ENCODE measurements around the gene CHRNE.

- TF ChIP-seq POLR2A (IDR thresholded peaks at IDR 0.05; ENCODE audit: low read depth, low read length) (no peak), SMC3 (IDR thresholded peaks at IDR 0.05; ENCODE audit: low read depth, low read length) (no peak), CTCF (conservative IDR thresholded peaks at IDR 0.05; ENCODE audit: low read depth, low read length) (no peak), RFX5 (IDR thresholded peaks at IDR 0.05; ENCODE audit: low read depth, low read length) (no peak), CEBPB (IDR thresholded peaks at IDR 0.05; ENCODE audit: low read depth, low read length) (no peak), FOS (IDR thresholded peaks at IDR 0.05; ENCODE audit: low read depth, low read length) (no peak), RAD21 (IDR thresholded peaks at IDR 0.05; ENCODE audit: low read length) (no peak), BHLHE40 (IDR thresholded peaks at IDR 0.05; ENCODE audit: low read depth, low read length) (no peak), RCOR1 (IDR thresholded peaks at IDR 0.05; ENCODE audit: insufficient replicate concordance, low read length) (no peak), MAZ (IDR thresholded peaks at IDR 0.05; ENCODE audit: borderline replicate concordance, low read depth, low read length) (no peak), MXI1 (IDR thresholded peaks at IDR 0.05; ENCODE audit: borderline replicate concordance, low read depth, low read length) (no peak), MAFK (IDR thresholded peaks at IDR 0.05; ENCODE audit: low read depth, low read length) (no peak), USF2 (IDR thresholded peaks at IDR 0.05; ENCODE audit: low read depth, low read length) (no peak), ELK1 (IDR thresholded peaks at IDR 0.05; ENCODE audit: borderline replicate concordance, low read depth, low read length) (no peak)
Measured at GRCh38 chr17:4935650-4936049, 32.8 kb upstream of the CHRNE start.
